HG02588 (cell line): ENCODE data around the gene RNF11.

ENCODE experiments used
- ATAC-seq: cut with Tn5 transposase; IDR thresholded peaks from one replicate; pipeline ENCODE4 v1.9.1; 2021; ENCODE audit warnings: mild to moderate bottlenecking, moderate library complexity; ENCODE audit not compliant: unreplicated experiment

RNF11 gene

DNA sequence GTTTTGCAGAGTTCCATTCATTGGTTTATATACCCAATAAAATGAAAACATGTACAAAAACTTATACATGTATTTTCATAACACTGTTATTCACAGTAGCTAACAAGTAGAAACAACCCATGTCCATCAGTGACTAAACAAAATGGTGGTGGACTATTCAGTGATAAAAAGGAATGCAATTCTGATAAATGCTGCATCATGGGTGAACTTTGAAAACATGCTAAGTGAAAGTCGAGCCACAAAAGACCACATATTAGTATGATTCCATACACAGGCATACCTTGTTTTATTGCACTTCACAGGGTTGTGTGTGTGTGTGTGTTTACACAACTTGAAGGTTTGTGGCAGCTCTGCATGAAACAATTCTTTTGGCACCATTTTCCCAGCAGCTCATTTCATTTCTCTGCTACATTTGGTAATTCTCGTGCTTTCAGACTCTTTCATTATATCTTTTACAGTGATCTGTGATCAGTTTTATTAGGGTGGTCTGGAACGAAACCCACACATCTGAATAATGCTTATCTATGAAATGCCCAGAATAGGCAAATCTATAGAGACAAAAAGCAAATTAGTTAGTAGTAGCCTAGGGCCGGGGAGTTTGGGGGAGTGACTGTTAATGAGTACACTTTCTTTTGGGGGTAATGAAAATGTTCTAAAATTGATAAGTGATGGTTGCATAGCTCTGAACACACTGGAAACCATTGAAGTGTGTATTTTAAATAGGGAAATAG is 27.2 kb downstream of the RNF11 start:
- no peak for ATAC-seq

DNA sequence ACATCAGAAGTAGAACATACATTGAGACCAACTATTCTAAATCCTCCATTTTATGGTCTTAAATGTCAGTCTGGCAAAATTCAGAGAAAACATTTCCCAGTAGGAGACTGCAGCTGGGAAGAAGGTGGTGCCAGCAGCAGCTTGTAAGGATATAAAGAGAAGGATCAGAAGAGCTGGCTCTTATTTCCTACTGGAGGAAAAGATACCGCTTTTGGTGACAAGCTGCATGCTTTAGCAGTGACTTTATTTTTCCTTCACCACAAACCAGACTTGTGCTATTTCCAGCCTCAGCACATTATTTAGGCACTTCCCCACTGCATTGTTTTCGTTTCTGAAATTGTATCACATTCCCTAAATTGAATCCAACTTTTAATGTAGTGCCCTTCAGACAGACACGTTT is 28.4 kb downstream of the RNF11 start:
- ATAC-seq: no peak

DNA sequence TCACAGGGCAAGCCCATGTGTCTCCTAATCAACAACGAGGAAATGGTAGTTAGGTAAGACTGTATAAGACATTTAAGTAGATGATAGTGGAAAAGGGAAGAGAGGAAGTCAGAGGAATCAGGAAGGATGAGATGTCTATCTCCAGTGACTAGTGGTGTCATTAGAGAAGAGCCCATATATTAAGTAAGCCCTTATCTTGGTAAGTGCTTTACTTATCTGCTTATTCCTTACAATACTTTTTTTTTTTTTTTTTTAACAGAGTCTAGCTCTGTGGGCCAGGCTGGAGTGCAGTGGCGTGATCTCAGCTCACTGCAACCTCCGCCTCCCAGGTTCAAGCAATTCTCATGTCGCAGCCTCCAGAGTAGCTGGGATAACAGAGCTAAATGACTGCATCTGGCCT is 29.5 kb downstream of the RNF11 start:
- ATAC-seq: no peak

DNA sequence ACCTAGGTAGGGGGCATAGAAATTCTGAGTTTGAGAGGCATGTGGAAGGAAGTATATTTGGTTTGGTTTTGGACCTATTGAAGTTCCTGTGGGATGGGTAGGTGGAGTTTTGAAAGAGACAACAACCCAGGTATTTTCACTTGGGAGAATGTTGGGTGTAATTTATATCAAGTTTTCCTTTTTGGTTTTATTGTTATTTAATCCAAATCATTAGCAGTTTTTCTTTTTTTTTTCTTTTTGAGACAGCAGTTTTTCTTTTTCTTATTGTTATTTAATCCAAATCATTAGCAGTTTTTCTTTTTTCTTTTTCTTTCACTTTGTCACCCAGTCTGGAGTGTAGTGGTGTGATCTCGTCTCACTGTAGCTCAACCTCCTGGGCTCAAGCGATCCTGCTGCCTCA is 30.1 kb downstream of the RNF11 start:
- ATAC-seq: no peak

DNA sequence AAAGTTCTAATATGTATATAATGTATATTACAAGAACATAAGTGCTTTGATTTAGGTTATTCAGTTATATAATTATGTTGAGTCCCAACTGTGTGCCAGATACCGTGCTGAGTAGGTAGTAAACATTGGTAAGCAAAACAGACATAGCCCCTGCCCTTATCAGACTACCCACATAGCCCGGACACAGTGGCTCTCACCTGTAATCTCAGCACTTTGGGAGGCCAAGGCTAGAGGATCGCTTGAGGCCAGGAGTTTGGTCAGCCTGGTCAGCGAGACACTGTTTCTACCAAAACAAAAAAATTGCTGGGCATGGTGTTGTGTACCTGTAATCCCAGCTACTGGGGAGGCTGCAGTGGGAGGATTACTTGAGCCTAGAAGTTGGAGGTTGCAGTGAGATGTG is 30.7 kb downstream of the RNF11 start:
- no peak for ATAC-seq

DNA sequence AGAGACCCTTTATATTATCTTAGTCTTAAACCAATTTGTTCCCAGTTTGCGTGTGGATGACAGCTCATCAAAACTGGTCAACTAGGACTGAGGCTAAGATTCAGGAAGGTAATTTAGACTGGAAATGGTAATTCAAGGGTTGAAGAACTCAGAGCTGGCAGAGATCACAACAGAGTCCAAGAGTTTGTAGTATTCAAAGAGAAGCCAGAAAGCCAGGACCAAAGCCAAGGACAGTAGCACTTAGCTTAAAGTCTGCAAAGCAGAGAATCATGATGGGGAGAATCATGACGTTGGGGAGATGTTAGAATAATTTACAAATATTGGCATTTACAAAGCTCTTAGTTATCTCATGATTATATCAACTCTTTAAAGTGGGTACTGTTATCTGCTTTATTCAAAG is 32.6 kb downstream of the RNF11 start:
- ATAC-seq: no peak

DNA sequence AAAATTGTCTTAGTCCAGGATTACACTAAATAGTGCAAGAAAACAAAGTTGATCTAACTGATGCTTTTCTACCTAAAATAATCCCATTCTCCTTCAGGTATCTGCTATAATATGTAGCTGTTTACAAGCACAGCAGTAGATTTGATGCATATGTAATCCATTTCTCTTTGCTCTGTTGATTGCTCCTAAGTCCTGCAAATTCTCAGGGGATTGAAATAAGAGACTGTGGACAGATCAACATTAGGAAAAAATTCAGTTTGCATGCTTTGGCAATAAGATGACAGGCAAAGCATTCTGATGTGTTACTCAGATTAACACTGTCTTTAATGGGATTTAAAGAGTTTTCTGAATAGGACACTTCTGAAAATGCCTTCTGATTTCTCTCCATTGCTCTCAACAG is 34.7 kb downstream of the RNF11 start:
- ATAC-seq: no peak

DNA sequence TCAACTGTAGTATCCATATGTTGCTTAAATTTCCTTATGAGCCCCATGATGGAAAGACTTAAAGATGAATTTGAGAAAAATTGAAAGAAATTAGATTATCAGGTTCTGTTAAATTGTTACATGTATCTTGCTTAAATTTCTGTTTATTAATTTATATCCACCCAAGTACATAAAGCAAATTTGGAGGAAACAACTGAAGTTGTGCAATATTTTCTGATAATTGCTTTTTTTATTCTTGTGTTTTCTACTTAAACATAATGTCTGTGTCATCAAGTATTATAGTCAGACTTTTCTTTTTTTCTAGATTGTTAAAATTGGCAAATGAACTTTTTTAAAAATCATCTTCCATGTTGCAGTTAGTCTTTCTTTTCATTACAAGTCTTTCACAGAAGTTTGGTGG is 36.8 kb downstream of the RNF11 start:
- no peak for ATAC-seq

DNA sequence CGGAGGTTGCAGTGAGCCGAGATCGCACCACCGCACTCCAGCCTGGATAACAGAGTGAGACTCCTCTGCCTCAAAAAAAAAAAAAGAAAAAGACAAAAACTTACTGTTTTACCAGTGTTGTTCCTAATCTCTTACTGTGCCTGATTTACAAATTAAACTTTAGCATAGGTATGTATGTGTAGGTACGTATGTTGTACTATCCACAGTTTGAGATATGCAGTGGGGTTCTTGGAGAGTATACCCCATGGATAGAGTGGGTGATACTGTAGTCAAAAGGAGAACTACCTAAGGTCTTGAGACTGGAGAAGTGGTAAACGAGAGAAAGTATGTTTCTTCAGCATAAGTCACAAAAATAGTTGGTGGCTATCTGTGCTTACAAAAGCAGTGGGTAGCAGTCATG is 38.6 kb downstream of the RNF11 start:
- ATAC-seq: no peak

DNA sequence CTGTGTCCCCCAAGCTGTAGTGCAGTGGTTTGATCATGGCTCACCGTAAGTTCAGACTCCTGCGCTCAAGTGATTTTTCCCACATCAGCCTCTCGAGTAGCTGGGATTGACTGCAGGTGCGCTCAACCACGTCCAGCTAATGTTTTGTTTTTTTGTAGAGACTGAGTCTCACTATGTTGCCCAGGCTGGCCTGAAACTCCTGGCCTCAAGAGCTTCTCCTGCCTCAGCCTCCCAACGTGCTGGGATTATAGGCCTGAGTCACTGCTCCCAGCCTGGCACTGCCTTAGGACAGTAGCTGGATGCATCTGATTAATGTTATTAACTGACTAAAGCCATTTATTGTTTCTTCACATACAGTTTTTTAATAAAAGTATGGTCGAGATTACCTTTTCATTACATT is 40.2 kb downstream of the RNF11 start:
- ATAC-seq: no peak

DNA sequence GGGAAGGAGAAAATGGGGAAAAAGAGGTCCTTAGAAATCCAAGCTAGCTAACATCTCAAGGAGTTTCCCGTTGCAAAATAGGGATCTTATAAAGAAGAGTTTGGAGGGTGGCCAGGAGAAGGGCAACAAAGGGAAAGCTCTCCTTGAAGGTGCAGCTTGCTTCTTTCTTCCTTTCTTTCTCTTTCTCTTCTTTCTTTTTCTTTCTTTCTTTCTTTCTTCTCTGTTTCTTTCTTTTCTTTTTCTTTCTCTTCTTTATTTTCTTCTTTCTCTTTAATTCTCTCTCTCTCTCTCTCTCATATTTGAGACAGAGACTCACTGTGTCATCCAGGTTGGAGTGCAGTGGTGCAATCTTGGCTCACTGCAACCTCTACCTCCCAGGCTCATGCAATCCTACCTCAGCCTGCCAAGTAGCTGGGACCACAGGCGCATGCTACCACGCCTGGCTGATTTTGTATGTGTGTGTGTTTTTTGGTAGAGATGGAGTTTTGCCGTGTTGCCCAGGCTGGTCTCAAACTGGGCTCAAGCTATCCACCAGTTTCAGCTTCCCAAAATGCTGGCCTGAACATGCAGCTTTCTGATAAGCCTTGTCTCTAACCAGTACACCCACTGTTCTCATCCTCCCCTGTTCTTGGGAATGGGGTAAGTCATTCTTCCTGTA is 44.4 kb downstream of the RNF11 start:
- ATAC-seq: no peak

DNA sequence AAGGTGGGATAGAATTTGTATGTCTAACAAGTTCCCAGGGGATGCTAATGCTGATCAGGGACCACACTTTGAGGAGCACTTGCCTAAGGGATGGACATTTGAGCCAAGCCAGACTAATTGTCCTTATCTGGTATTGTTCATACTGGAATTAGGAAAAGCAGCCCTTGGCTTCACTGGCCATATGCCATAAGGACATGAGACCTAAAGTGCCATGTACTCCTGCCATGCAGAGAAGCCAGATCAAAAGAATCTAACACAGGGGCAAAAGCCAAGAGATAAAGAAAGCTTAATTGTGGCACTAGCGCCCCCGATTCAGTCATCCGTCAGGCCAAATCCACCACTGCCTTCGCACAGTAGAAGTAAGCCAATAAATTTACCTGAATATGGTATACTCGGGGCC is 45.7 kb downstream of the RNF11 start:
- no peak for ATAC-seq

DNA sequence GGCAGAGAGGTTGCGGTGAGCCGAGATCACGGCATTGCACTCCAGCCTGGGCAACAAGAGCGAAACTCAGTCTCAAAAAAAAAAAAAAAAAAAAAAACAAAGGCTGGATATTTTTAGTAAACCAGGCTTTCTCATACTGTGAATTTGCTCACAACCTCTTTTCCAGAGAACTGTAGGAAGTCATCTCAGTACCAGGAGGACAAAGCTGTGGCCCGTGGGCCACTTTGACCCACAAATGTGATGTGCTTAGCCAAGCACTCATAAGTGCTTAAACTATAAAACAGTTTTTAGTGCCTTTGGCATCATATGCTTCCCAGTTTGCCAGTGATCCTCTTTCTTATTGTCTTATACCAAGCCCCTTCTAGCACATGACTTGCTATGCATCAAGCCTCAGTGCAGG is 46.5 kb downstream of the RNF11 start:
- ATAC-seq: no peak

DNA sequence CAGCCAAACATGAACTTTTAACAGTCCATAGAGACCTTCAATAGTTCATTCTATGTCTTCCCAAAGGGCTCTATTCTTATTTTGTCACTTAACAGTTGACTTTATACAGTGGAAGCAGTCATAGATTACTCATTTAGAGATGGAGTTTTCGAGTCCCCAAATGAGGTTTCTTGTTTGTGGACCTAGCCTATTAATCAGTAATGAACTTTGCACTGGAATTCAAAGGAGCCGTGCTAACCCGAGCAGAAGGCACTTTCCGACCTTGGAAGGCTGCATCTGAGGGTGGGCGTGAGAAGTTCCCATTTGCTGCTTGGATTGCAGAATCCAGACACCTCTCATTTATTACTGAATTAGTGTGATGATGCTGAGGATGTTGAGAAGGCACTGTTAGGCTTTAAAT is 47.9 kb downstream of the RNF11 start:
- no peak for ATAC-seq

DNA sequence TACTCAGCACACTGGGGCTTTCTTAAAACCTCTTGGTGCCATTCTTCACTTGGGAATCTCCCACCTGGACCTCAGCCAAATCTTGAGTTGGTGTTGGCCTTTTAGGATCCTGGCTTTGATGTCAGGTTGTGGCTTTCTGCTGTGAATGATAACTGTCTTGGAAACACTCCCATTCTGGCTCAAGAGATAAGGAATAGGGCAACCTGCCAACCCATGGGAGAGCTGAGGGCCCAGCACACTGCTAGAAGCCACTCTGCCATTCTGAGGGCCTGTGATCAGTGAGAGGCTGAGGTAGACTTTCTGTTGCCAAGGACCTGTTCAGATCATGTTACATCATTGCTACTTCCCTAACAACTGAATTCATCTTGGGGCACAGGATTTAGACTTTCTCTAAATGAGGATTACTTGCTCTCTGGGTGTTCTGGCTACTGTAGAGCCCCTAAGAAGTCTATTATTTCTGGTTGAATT is 48.4 kb downstream of the RNF11 start:
- peak; percentile 34 for ATAC-seq

DNA sequence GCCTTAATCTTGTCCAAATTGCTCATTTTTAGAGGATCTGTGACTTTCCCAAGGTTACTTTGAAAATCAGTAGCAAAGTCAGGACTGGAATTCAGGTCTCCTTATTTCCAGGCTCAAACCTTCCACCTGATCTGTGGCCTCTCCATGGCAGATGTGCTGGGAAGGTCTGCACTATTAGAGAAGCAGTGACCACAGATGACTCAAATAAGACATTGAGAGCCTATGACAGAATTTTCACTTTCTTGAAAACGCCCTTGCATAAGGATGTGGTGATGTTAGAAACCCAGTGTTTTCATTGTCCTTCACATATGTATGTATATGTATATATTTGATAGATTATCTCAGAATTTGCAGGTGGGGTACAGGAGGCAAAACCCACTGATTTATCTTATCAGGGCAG is 49.0 kb downstream of the RNF11 start:
- peak; percentile 86 for ATAC-seq

DNA sequence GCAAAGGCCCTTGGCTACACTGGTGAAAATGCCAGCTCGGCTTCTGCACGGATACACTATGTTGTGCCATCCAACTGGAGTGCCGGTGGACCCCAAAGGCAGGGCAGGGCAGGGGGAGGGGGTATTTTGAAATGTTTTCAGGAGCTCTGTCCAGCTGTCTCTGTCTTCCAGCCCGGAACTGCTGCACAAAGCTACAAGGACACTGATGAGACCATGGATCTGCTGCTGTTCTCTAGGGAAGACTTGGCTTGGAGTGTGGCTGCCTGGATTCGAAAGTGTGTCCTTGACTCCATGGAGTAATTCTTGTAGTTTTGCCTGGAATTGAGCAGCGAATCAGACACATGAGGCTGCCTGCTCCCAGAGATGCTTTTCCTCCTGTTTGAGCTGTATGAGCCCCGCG is 51.9 kb downstream of the RNF11 start:
- ATAC-seq: no peak

DNA sequence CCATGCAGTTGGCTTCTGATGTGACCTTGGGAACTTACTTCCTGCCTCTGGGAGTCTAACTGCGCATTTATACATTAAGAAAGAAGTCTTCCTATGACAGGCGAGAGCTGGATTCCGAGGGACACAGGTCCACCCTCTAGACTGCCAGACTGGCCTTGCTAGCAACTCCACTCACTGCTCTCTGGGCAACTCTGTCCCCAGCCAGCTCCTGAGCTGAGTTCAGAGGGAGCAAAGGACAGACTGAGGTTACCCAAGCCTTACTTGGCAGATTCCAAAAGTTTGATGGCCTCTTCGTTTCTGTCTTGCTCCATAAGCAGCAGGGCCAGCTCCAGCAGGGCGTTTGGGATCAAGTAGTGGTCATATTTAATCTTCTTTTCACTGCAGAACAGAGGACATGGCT is 52.5 kb downstream of the RNF11 start:
- no peak for ATAC-seq

DNA sequence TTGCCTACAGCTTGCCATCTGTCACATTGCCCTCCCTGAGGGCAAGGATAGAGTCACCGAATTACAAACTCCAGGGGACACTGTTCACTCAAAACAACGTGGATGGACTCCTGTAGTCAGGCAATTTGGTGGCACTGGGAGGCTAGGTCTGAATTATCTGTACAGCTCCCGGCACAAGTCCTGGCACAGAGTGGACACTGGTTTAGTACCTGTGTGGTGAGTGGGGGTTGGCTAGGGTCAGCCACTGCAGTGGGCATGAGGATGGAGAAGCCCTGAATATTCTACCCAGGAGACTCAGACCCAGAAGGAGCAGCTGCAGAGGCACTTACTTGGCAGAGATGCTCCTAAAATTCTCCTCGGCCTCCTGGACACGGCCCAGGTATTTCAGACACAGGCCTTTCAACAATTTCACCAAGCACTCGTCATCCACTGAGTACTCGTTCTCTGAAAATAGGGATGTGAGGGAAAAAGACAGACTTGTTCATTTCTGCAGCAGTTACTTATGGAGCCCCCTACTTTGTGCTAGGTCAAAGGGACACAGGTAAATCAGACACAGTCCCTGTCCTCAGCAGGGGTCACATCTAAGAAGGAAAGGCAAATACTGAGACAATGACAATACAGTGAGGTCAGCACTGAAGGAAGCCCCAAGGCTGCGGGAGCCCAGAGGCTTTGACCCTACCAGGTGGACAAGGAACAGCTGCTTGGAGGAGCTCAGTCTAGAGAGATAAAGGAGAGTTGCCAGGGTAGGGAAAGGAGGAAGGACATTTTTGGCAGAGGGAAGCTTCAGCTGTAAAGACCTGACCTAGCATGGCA is 53.8 kb downstream of the RNF11 start:
- ATAC-seq: no peak

DNA sequence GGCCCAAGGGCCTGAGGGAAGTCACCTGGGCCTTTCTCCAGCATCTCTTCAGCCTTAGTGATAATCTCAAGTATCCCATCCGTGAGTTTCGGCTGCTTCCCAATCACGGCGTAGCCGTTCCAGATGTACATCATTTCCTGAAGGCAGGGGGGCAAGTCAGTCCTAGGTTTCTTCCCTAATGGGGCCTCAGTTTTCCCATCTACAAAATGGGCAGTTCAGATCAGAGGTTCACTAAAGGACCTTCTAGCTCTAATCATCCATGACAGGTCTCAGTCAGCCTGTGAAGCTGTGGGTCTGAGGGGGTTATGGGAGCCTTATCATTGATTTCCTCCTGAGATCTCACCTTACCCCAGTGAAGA is 54.4 kb downstream of the RNF11 start:
- no peak for ATAC-seq

DNA sequence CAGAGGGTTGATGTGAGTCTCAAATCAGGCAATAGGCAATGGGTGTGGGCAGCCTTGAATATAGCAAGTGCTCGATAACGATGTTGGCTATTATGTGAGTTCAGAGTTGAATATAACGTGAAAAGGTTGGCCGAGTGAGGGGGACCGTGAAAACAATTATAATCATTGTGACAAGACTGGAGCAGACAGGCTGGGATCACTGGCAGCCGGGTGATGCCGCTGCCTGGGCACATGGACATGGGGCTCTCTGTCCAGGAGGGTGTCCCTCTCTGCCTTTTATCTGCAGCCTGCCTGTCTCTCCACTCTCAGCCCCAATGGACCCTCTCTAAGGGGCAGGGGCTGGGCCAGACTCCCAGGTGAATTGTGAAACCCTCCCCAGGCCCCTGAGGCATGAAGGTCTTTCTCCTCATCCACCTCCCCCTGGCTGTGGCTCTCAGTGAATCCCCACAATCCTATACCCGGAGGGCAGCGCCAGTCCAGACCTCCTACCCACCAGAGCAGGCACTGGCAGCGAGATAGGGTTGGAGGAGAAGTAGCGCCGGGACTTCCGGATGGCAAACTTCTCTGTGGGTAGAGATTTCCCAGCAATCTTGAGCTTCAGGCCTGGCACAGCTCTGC is 57.9 kb downstream of the RNF11 start:
- no peak for ATAC-seq
